ENCODE measurements around the gene MYH11. TPM values are rescaled to one million over a fixed set of nuclear protein-coding genes. Genes with fewer than 3 reads are reported as not detected.
A peak's percentile ranks its signal among the peaks of the same experiment; 100 is the strongest.

The MYH11 gene
- total RNA-seq, 1 experiment from 2014 or later = not detected

- no peak overlapping the region for H3K4me3 Mint-ChIP-seq (ENCODE audit: unreplicated experiment)
- no peak for TF ChIP-seq CTCF (IDR thresholded peaks at IDR 0.05; ENCODE audit: unreplicated experiment)
- H3K4me1 Mint-ChIP-seq (ENCODE audit: insufficient read depth, unreplicated experiment) = peaks cover 26% of the 10 kb centered on the region
- intact Hi-C loops (cut with micrococcal nuclease) = no loop called here
- no peaks in the 10 kb centered on the region for H3K9me3 Mint-ChIP-seq (ENCODE audit: unreplicated experiment)
- H3K36me3 Mint-ChIP-seq (ENCODE audit: insufficient read depth, unreplicated experiment) = peaks cover 43% of the 10 kb centered on the region
- H3K27me3 Mint-ChIP-seq (ENCODE audit: insufficient read depth, unreplicated experiment) = no peaks in the 10 kb centered on the region
- CTCF ChIA-PET = interaction anchor here (0.6 to 2.8 kb wide), 2 partner anchors 8 to 246 kb away, joined by 3 to 11 read pairs; no protein-coding TSS in a partner anchor
- POLR2A ChIA-PET = no interaction called here
- peak overlapping the region; percentile 16 for H3K27ac Mint-ChIP-seq (ENCODE audit: low read depth, unreplicated experiment)
- BruUV-seq (replicated peaks) = no TSS peak
- no peak for DNase-seq (ENCODE audit: unreplicated experiment)
These were observed 25.7 kb upstream of the MYH11 start for GRCh38 chr16:15882563-15882962.

- peaks cover 21% of the 10 kb centered on the region for H3K4me1 Mint-ChIP-seq (ENCODE audit: insufficient read depth, unreplicated experiment)
- H3K36me3 Mint-ChIP-seq (ENCODE audit: insufficient read depth, unreplicated experiment) = peaks cover 50% of the 10 kb centered on the region
- no peak for TF ChIP-seq CTCF (IDR thresholded peaks at IDR 0.05; ENCODE audit: unreplicated experiment)
These were observed 25.1 kb upstream of the MYH11 start for GRCh38 chr16:15881794-15882379.

GRCh38 chr16:15880434-15881308 lies 23.8 kb upstream of the MYH11 start:
- H3K27ac Mint-ChIP-seq (ENCODE audit: low read depth, unreplicated experiment) = peak overlapping the region; percentile 6
- CTCF ChIA-PET = interaction anchor here (0.9 to 2.0 kb wide), 3 partner anchors 10 to 247 kb away, joined by 3 to 8 read pairs (median 3); no protein-coding TSS in a partner anchor

More at GRCh38 chr16:15881794-15882379, 25.1 kb upstream of the MYH11 start:
- Mint-ChIP-seq H3K4me3 (ENCODE audit: unreplicated experiment) (no peak overlapping the region), H3K9me3 (ENCODE audit: unreplicated experiment) (no peaks in the 10 kb centered on the region), H3K27me3 (ENCODE audit: insufficient read depth, unreplicated experiment) (no peaks in the 10 kb centered on the region), H3K27ac (ENCODE audit: low read depth, unreplicated experiment) (no peak overlapping the region)
- CTCF ChIA-PET = no interaction called here
- BruUV-seq (replicated peaks) = no TSS peak
- POLR2A ChIA-PET = interaction anchor here (3.5 kb wide), 1 partner anchor 18 kb away, joined by 20 read pairs; no protein-coding TSS in a partner anchor
- DNase-seq (ENCODE audit: unreplicated experiment) = no peak
- intact Hi-C loops (cut with micrococcal nuclease) = no loop called here

More at GRCh38 chr16:15880434-15881308, 23.8 kb upstream of the MYH11 start:
- BruUV-seq (replicated peaks) = no TSS peak
- TF ChIP-seq CTCF (IDR thresholded peaks at IDR 0.05; ENCODE audit: unreplicated experiment) = no peak
- no peak for DNase-seq (ENCODE audit: unreplicated experiment)
- H3K4me1 Mint-ChIP-seq (ENCODE audit: insufficient read depth, unreplicated experiment) = peaks cover 13% of the 10 kb centered on the region
- no peaks in the 10 kb centered on the region for H3K27me3 Mint-ChIP-seq (ENCODE audit: insufficient read depth, unreplicated experiment)
- intact Hi-C loops (cut with micrococcal nuclease) = no loop called here
- H3K4me3 Mint-ChIP-seq (ENCODE audit: unreplicated experiment) = no peak overlapping the region
- POLR2A ChIA-PET = interaction anchor here (0.6 to 3.5 kb wide), 10 partner anchors 7 to 247 kb away, joined by 3 to 37 read pairs (median 4); partner anchors contain the start of gene CEP20
- H3K36me3 Mint-ChIP-seq (ENCODE audit: insufficient read depth, unreplicated experiment) = peaks cover 55% of the 10 kb centered on the region
- no peaks in the 10 kb centered on the region for H3K9me3 Mint-ChIP-seq (ENCODE audit: unreplicated experiment)
